PC-9 (cell line): Measurements from ENCODE around the gene AGAP1.

Source experiments
- EZH2 ChIP-seq: fragments of 200-600 bp; sonication (generic); IDR thresholded peaks from 2 replicates; pipeline ENCODE4 v1.8.0; 2017; ENCODE audit warnings: antibody characterized with exemption, low read depth
- TF ChIP-seq, protein P1 (sequence below): fragments of 200-600 bp; sonication (generic); conservative IDR thresholded peaks from 2 replicates; pipeline ENCODE4 v1.6.1; 2017; ENCODE audit warnings: mixed run types, antibody characterized with exemption, mild to moderate bottlenecking, moderate library complexity

- TF ChIP-seq, protein P1, sequence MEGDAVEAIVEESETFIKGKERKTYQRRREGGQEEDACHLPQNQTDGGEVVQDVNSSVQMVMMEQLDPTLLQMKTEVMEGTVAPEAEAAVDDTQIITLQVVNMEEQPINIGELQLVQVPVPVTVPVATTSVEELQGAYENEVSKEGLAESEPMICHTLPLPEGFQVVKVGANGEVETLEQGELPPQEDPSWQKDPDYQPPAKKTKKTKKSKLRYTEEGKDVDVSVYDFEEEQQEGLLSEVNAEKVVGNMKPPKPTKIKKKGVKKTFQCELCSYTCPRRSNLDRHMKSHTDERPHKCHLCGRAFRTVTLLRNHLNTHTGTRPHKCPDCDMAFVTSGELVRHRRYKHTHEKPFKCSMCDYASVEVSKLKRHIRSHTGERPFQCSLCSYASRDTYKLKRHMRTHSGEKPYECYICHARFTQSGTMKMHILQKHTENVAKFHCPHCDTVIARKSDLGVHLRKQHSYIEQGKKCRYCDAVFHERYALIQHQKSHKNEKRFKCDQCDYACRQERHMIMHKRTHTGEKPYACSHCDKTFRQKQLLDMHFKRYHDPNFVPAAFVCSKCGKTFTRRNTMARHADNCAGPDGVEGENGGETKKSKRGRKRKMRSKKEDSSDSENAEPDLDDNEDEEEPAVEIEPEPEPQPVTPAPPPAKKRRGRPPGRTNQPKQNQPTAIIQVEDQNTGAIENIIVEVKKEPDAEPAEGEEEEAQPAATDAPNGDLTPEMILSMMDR: no peak
- TF ChIP-seq EZH2: no peak
Observed at GRCh38 chr2:235957251-235957650, 463.4 kb downstream of the AGAP1 start.
